Measurements from ENCODE around the gene STAB2. TPM values are rescaled to one million over a fixed set of nuclear protein-coding genes. Genes with fewer than 3 reads are reported as not detected.

The STAB2 gene
- total RNA-seq, 1 donor from 2014 or later = not detected

GRCh38 chr12:103734863-103735262 is 147.8 kb downstream of the STAB2 start:
- Histone ChIP-seq H3K27ac (no peak overlapping the region), H3K36me3 (no peaks in the 10 kb centered on the region), H3K4me3 (no peak overlapping the region), H3K4me1 (no peaks in the 10 kb centered on the region), H3K27me3 (no peaks in the 10 kb centered on the region), H3K9me3 (peaks cover 0 to 5% of the 10 kb centered on the region in 2 donors)
- intact Hi-C loops (cut with DNase I) = no loop called here
- no peak for TF ChIP-seq CTCF (IDR thresholded peaks at IDR 0.05)
- no peak for DNase-seq (ENCODE audit: low spot score in 2 of 2)

GRCh38 chr12:103735291-103735690 is 148.2 kb downstream of the STAB2 start:
- no peak overlapping the region for H3K4me3 ChIP-seq
- H3K36me3 ChIP-seq = no peaks in the 10 kb centered on the region
- no peak overlapping the region for H3K27ac ChIP-seq
- no peaks in the 10 kb centered on the region for H3K4me1 ChIP-seq
- peaks cover 0 to 5% of the 10 kb centered on the region in 2 donors for H3K9me3 ChIP-seq
- DNase-seq (ENCODE audit: low spot score in 2 of 2) = no peak
- intact Hi-C loops (cut with DNase I) = no loop called here
- TF ChIP-seq CTCF (IDR thresholded peaks at IDR 0.05) = no peak
- H3K27me3 ChIP-seq = no peaks in the 10 kb centered on the region

- Histone ChIP-seq H3K27ac (no peak overlapping the region), H3K4me3 (no peak overlapping the region)
- TF ChIP-seq CTCF (IDR thresholded peaks at IDR 0.05) = no peak
These were observed 149.5 kb downstream of the STAB2 start for GRCh38 chr12:103736572-103736971.

GRCh38 chr12:103737881-103738280 is 150.8 kb downstream of the STAB2 start:
- H3K4me1 ChIP-seq = no peaks in the 10 kb centered on the region
- no peak for DNase-seq (ENCODE audit: low spot score in 2 of 2)
- H3K9me3 ChIP-seq = no peaks in the 10 kb centered on the region
- intact Hi-C loops (cut with DNase I) = no loop called here
- no peaks in the 10 kb centered on the region for H3K36me3 ChIP-seq
- H3K27me3 ChIP-seq = no peaks in the 10 kb centered on the region
- TF ChIP-seq CTCF (IDR thresholded peaks at IDR 0.05) = no peak
- H3K27ac ChIP-seq = no peak overlapping the region
- H3K4me3 ChIP-seq = no peak overlapping the region

More at GRCh38 chr12:103736572-103736971, 149.5 kb downstream of the STAB2 start:
- Histone ChIP-seq H3K36me3 (no peaks in the 10 kb centered on the region), H3K9me3 (no peaks in the 10 kb centered on the region), H3K4me1 (no peaks in the 10 kb centered on the region), H3K27me3 (no peaks in the 10 kb centered on the region)
- DNase-seq (ENCODE audit: low spot score in 2 of 2) = no peak
- intact Hi-C loops (cut with DNase I) = no loop called here

GRCh38 chr12:103742349-103742932 is 155.4 kb downstream of the STAB2 start:
- Histone ChIP-seq H3K27me3 (no peaks in the 10 kb centered on the region), H3K36me3 (peaks cover 0 to 7% of the 10 kb centered on the region in 2 donors), H3K4me3 (no peak overlapping the region), H3K9me3 (no peaks in the 10 kb centered on the region), H3K4me1 (no peaks in the 10 kb centered on the region), H3K27ac (no peak overlapping the region)
- no peak for DNase-seq (ENCODE audit: low spot score in 2 of 2)
- intact Hi-C loops (cut with DNase I) = no loop called here
- TF ChIP-seq CTCF (IDR thresholded peaks at IDR 0.05) = no peak

- TF ChIP-seq CTCF (IDR thresholded peaks at IDR 0.05) = no peak
- no peak overlapping the region for H3K27ac ChIP-seq
- no peak for DNase-seq (ENCODE audit: low spot score in 2 of 2)
- intact Hi-C loops (cut with DNase I) = no loop called here
- no peaks in the 10 kb centered on the region for H3K27me3 ChIP-seq
- H3K4me3 ChIP-seq = no peak overlapping the region
- H3K36me3 ChIP-seq = peaks cover 0 to 7% of the 10 kb centered on the region in 2 donors
- no peaks in the 10 kb centered on the region for H3K4me1 ChIP-seq
- H3K9me3 ChIP-seq = no peaks in the 10 kb centered on the region
These were observed 156.7 kb downstream of the STAB2 start for GRCh38 chr12:103743788-103744187.
